SK-MEL-5 (cell line): ENCODE results near the gene PIMREG. TPM values are rescaled to one million over a fixed set of nuclear protein-coding genes. Genes with fewer than 3 reads are reported as not detected.
"Not testable (repeated sequence)": the region's sequence is repeated elsewhere in the genome, so short reads cannot be mapped to it uniquely, and the experiment has no call there.

Experiments
- DNase-seq: peaks from one replicate; pipeline ENCODE4 v3.0.0-alpha.2; 2016; ENCODE audit warnings: low read depth, low spot score
- in situ Hi-C: cut with HindIII; loops from 2 replicates; pipeline ENCODE4 v1.10.0; 2016; ENCODE audit warnings: low sequenced_read_pairs, high pct_unique_total_duplicates, low pct_unique_long_range_greater_than_20kb
- total RNA-seq: library from RNA; depleted of rRNA; stranded (reverse); fragments of >200 nt; shearing (Covaris generic); gene quantifications from 2 replicates; pipeline ENCODE4 v1.2.3, GENCODE V29; 2014

Gene PIMREG
- total RNA-seq, 1 experiment from 2014 or later = 24.6 TPM

- DNase-seq = no peak
- in situ Hi-C loops = no loop called here
These were observed 26.7 kb downstream of the PIMREG start for GRCh38 chr17:6470751-6471521.

GRCh38 chr17:6471531-6472465 lies 27.5 kb downstream of the PIMREG start:
- in situ Hi-C loops = no loop called here
- DNase-seq = peak; percentile 74

- in situ Hi-C loops = no loop called here
- DNase-seq = no peak
These were observed 28.3 kb downstream of the PIMREG start for GRCh38 chr17:6472517-6472916.

- in situ Hi-C loops = no loop called here
- peak; percentile 84 for DNase-seq
These were observed 29.0 kb downstream of the PIMREG start for GRCh38 chr17:6473128-6473767.

- in situ Hi-C loops = no loop called here
- DNase-seq = no peak
These were observed 30.1 kb downstream of the PIMREG start for GRCh38 chr17:6474376-6474775.

- in situ Hi-C loops = no loop called here
- DNase-seq = no peak
These were observed 30.7 kb downstream of the PIMREG start for GRCh38 chr17:6474906-6475305.

- in situ Hi-C loops = no loop called here
- DNase-seq = no peak
These were observed 31.2 kb downstream of the PIMREG start for GRCh38 chr17:6475411-6475810.

- in situ Hi-C loops = no loop called here
- no peak for DNase-seq
These were observed 32.0 kb downstream of the PIMREG start for GRCh38 chr17:6476076-6476809.

GRCh38 chr17:6476810-6477179 lies 32.5 kb downstream of the PIMREG start:
- no peak for DNase-seq
- in situ Hi-C loops = no loop called here

- no peak for DNase-seq
- in situ Hi-C loops = no loop called here
These were observed 33.7 kb downstream of the PIMREG start for GRCh38 chr17:6477831-6478383.

- in situ Hi-C loops = no loop called here
- DNase-seq = no peak
These were observed 34.2 kb downstream of the PIMREG start for GRCh38 chr17:6478486-6478885.

- in situ Hi-C loops = no loop called here
- no peak for DNase-seq
These were observed 35.5 kb downstream of the PIMREG start for GRCh38 chr17:6479622-6480302.

GRCh38 chr17:6480303-6480675 lies 36.0 kb downstream of the PIMREG start:
- in situ Hi-C loops = no loop called here

GRCh38 chr17:6482105-6482455 lies 37.8 kb downstream of the PIMREG start:
- DNase-seq = no peak

More at GRCh38 chr17:6480303-6480675, 36.0 kb downstream of the PIMREG start:
- no peak for DNase-seq

GRCh38 chr17:6482796-6483195 lies 38.5 kb downstream of the PIMREG start:
- DNase-seq, in situ Hi-C loops: not testable (repeated sequence)

More at GRCh38 chr17:6482105-6482455, 37.8 kb downstream of the PIMREG start:
- in situ Hi-C loops = no loop called here

GRCh38 chr17:6483507-6483906 lies 39.3 kb downstream of the PIMREG start:
- in situ Hi-C loops = no loop called here
- DNase-seq = no peak
